ENCODE data around the gene S100PBP. TPM values are rescaled to one million over a fixed set of nuclear protein-coding genes. Genes with fewer than 3 reads are reported as not detected.

The S100PBP gene
- total RNA-seq, 2 donors from 2014 or later: 15.6 to 27.0 TPM

- ATAC-seq: no peak
- intact Hi-C loops (cut with DNase I): no loop called here
- no peak for DNase-seq
- TF ChIP-seq POLR2A (IDR thresholded peaks at IDR 0.05) (no peak), CTCF (IDR thresholded peaks at IDR 0.05) (no peak)
- WGBS, 2 donors: 61 to 67% methylated on average over 12 of the region's 12 CpGs
- Histone ChIP-seq H3K36me3 (replicated peaks in 1 of 2; ENCODE audit: insufficient read depth in 1 of 2, low read depth in 2 of 2) (no peaks in the 10 kb centered on the region), H3K27ac (no peak overlapping the region), H3K27me3 (peaks cover 0 to 14% of the 10 kb centered on the region in 2 donors), H3K4me1 (peaks cover 11% of the 10 kb centered on the region), H3K9me3 (no peaks in the 10 kb centered on the region), H3K4me3 (no peak overlapping the region)
Observed at GRCh38 chr1:32887623-32888022, 70.2 kb downstream of the S100PBP start.

- Histone ChIP-seq H3K9me3 (no peaks in the 10 kb centered on the region), H3K4me1 (peaks cover 16% of the 10 kb centered on the region), H3K27me3 (peaks cover 0 to 14% of the 10 kb centered on the region in 2 donors), H3K4me3 (no peak overlapping the region), H3K27ac (no peak overlapping the region), H3K36me3 (replicated peaks in 1 of 2; ENCODE audit: insufficient read depth in 1 of 2, low read depth in 2 of 2) (no peaks in the 10 kb centered on the region)
- 32 to 49% methylated on average over 3 of the region's 3 CpGs for WGBS, 2 donors
- TF ChIP-seq CTCF (IDR thresholded peaks at IDR 0.05) (no peak), POLR2A (IDR thresholded peaks at IDR 0.05) (no peak)
- no peak for ATAC-seq
- DNase-seq: no peak
- intact Hi-C loops (cut with DNase I): no loop called here
Observed at GRCh38 chr1:32888134-32888533, 70.7 kb downstream of the S100PBP start.

GRCh38 chr1:32888677-32889420 lies 71.4 kb downstream of the S100PBP start:
- intact Hi-C loops (cut with DNase I): no loop called here
- no peak for DNase-seq
- WGBS, 2 donors: 82 to 84% methylated on average over 22 of the region's 24 CpGs

DNA sequence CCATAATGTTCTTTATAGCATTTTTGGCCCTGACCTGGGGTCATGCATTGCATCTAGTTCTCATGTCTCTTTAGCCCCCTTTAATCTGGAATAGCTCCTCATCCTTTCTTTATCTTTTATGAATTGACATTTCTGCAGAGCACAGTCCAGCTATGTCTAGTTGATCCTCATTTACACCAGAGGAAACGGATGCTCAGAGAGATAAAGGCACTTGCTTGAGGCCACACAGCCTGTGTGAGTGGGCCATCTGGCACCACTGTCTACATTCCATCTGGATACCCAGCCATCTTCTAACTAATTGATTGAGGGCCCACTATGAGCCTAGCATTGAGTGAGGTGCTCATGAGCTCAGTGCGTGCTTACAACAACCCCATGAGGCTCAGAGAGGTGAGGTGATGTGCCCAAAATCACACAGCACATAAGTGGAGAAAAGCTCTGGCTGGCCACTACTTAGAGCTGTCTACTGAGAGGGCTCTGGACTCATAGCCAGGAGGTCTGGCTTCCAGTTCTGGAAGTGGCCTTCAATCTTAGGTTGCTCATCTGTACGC lies 72.4 kb downstream of the S100PBP start:
- intact Hi-C loops (cut with DNase I): no loop called here
- Histone ChIP-seq H3K27me3 (peaks cover 0 to 14% of the 10 kb centered on the region in 2 donors), H3K4me1 (peaks cover 24% of the 10 kb centered on the region), H3K36me3 (replicated peaks in 1 of 2; ENCODE audit: insufficient read depth in 1 of 2, low read depth in 2 of 2) (no peaks in the 10 kb centered on the region), H3K4me3 (no peak overlapping the region), H3K27ac (no peak overlapping the region), H3K9me3 (no peaks in the 10 kb centered on the region)
- ATAC-seq: no peak
- DNase-seq: no peak
- TF ChIP-seq POLR2A (IDR thresholded peaks at IDR 0.05): no peak
- no peak for TF ChIP-seq CTCF (IDR thresholded peaks at IDR 0.05)
- 81 to 84% methylated on average over 3 of the region's 3 CpGs for WGBS, 2 donors

More at GRCh38 chr1:32888677-32889420, 71.4 kb downstream of the S100PBP start:
- no peak overlapping the region for H3K27ac ChIP-seq
- TF ChIP-seq POLR2A (IDR thresholded peaks at IDR 0.05): no peak
- TF ChIP-seq CTCF (IDR thresholded peaks at IDR 0.05): no peak
- no peaks in the 10 kb centered on the region for H3K9me3 ChIP-seq
- H3K27me3 ChIP-seq: peaks cover 0 to 14% of the 10 kb centered on the region in 2 donors
- no peaks in the 10 kb centered on the region for H3K36me3 ChIP-seq (replicated peaks in 1 of 2; ENCODE audit: insufficient read depth in 1 of 2, low read depth in 2 of 2)
- no peak overlapping the region for H3K4me3 ChIP-seq
- peaks cover 24% of the 10 kb centered on the region for H3K4me1 ChIP-seq
- ATAC-seq: no peak
